HFF-Myc (cell line): ENCODE data around the gene CNOT1.

Source experiments
- DNase-seq: peaks from one replicate; pipeline ENCODE4 v3.0.0-alpha.2; 2011; ENCODE audit warnings: low read depth; ENCODE audit errors: extremely low read depth
- H3K4me3 ChIP-seq: replicated peaks from 2 replicates; pipeline ENCODE4 v1.5.1; 2011; ENCODE audit warnings: low read depth, mild to moderate bottlenecking, control low read depth, low read length
- TF ChIP-seq, protein P1 (sequence below): IDR thresholded peaks from 2 replicates; pipeline ENCODE4 v1.5.1; 2012; ENCODE audit warnings: mild to moderate bottlenecking, low read depth, low read length, control low read depth; ENCODE audit errors: missing control alignments

The CNOT1 gene

GRCh38 chr16:58530179-58530578, 99.4 kb downstream of the CNOT1 start:
- no peak overlapping the region for H3K4me3 ChIP-seq
- no peak for DNase-seq
- TF ChIP-seq, protein P1, sequence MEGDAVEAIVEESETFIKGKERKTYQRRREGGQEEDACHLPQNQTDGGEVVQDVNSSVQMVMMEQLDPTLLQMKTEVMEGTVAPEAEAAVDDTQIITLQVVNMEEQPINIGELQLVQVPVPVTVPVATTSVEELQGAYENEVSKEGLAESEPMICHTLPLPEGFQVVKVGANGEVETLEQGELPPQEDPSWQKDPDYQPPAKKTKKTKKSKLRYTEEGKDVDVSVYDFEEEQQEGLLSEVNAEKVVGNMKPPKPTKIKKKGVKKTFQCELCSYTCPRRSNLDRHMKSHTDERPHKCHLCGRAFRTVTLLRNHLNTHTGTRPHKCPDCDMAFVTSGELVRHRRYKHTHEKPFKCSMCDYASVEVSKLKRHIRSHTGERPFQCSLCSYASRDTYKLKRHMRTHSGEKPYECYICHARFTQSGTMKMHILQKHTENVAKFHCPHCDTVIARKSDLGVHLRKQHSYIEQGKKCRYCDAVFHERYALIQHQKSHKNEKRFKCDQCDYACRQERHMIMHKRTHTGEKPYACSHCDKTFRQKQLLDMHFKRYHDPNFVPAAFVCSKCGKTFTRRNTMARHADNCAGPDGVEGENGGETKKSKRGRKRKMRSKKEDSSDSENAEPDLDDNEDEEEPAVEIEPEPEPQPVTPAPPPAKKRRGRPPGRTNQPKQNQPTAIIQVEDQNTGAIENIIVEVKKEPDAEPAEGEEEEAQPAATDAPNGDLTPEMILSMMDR: no peak

GRCh38 chr16:58519707-58520106, 109.9 kb downstream of the CNOT1 start:
- DNase-seq: no peak
- H3K4me3 ChIP-seq: no peak overlapping the region
- TF ChIP-seq, protein P1: no peak

DNA sequence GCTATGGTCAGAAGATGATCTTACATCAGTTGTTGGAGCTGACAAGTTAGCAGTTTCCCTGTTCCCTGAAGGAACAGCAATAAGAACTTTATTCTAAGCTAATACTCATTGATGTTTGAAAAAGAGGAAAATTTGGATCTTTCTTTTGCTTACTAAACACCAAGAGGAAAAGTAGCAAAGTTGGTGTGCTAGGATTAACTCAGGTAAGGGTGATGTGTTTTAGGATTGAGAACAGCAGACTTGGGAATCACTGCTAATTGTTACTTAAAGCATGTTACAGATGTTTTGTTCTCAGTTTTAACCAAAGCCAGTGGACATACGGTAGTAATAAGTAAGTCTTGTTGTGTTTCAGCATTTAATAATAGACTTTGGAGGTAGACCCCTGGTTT, 110.7 kb downstream of the CNOT1 start:
- no peak overlapping the region for H3K4me3 ChIP-seq
- TF ChIP-seq, protein P1: no peak
- DNase-seq: no peak

DNA sequence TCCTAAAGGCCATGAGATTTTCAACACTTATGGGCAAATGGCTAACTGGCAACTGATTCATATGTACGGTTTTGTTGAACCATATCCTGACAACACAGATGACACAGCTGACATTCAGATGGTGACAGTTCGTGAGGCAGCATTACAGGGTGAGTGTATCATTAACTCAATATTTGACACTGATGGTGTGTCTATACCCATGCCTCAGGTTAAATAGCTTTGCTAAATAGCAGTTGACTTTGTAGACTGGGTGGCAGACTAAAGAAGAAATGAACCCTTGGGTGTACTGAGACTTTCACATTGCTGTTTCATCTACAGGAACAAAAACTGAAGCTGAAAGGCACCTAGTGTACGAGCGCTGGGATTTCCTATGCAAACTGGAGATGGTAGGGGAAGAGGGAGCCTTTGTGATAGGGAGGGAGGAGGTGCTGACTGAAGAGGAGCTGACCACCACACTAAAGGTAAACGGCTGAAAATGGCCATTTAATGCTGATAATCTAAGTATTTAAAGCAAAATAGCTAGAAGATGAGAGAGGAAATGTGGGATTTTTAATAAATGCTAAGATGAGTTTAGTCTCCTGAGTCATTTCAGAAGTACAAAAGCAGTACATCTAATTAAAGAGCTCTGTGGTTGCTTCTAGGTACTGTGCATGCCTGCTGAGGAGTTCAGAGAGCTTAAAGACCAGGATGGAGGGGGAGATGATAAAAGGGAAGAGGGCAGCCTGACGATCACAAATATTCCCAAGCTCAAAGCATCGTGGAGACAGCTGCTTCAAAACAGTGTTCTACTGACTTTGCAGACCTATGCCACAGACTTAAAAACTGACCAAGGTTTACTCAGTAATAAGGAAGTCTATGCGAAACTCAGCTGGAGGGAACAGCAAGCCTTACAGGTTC, 111.3 kb downstream of the CNOT1 start:
- DNase-seq: no peak
- TF ChIP-seq, protein P1: no peak
- no peak overlapping the region for H3K4me3 ChIP-seq

GRCh38 chr16:58516768-58517107, 112.9 kb downstream of the CNOT1 start:
- DNase-seq: no peak
- H3K4me3 ChIP-seq: peak overlapping the region; percentile 76
- TF ChIP-seq, protein P1: no peak

GRCh38 chr16:58515871-58516767, 113.5 kb downstream of the CNOT1 start:
- TF ChIP-seq, protein P1: no peak
- DNase-seq: no peak
- peak overlapping the region; percentile 76 for H3K4me3 ChIP-seq
